Measurements from ENCODE around the gene PDZRN4.

Gene PDZRN4

DNA sequence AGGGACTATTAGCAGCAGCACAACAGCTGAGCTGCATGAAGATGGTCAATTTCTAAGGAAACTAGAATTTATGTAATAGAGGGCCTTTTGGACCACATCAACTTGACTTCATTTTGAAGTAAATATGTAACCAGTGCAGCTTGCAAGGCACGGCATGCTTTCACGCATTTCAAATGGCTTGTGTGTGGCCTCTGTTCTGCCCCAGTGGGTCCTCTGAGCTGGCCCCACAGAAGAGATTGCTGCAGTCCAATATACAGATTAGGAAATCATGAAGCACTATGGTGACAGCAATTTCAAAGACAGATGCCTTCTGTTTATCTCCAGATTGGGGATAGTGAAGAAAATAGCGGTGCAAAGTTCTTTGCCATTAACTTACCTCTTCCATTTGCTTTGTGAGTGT lies 101.4 kb downstream of the PDZRN4 start:
- no peaks in the 10 kb centered on the region for H3K79me2 ChIP-seq (ENCODE audit: insufficient read depth, low read length)
- no peak overlapping the region for H2AFZ ChIP-seq (ENCODE audit: low read depth, low read length, severe bottlenecking)
- no peaks in the 10 kb centered on the region for H3K9me2 ChIP-seq (replicated peaks; ENCODE audit: insufficient read depth, low read length)
- H3K9ac ChIP-seq (ENCODE audit: low read length), result no peak overlapping the region
- H3K36me3 ChIP-seq (ENCODE audit: low read length), result no peaks in the 10 kb centered on the region
- no peaks in the 10 kb centered on the region for H3K9me3 ChIP-seq (ENCODE audit: insufficient read depth, low read length)
- H3K4me2 ChIP-seq (ENCODE audit: low read depth, low read length, poor library complexity, severe bottlenecking), result no peak overlapping the region
- H4K20me1 ChIP-seq (ENCODE audit: low read depth, low read length), result no peaks in the 10 kb centered on the region; the same call in 1 of the 2 replicates
- no peak overlapping the region for H3K4me3 ChIP-seq (ENCODE audit: insufficient read depth, low read length, poor library complexity, severe bottlenecking)
- TF ChIP-seq, protein P1, sequence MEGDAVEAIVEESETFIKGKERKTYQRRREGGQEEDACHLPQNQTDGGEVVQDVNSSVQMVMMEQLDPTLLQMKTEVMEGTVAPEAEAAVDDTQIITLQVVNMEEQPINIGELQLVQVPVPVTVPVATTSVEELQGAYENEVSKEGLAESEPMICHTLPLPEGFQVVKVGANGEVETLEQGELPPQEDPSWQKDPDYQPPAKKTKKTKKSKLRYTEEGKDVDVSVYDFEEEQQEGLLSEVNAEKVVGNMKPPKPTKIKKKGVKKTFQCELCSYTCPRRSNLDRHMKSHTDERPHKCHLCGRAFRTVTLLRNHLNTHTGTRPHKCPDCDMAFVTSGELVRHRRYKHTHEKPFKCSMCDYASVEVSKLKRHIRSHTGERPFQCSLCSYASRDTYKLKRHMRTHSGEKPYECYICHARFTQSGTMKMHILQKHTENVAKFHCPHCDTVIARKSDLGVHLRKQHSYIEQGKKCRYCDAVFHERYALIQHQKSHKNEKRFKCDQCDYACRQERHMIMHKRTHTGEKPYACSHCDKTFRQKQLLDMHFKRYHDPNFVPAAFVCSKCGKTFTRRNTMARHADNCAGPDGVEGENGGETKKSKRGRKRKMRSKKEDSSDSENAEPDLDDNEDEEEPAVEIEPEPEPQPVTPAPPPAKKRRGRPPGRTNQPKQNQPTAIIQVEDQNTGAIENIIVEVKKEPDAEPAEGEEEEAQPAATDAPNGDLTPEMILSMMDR (IDR thresholded peaks at IDR 0.05; ENCODE audit: insufficient read depth, low read length, poor library complexity, severe bottlenecking), result no peak
- no peak overlapping the region for H3K27ac ChIP-seq (ENCODE audit: low read depth, low read length)
- H3F3A ChIP-seq (ENCODE audit: insufficient read depth), result no peaks in the 10 kb centered on the region
- no peaks in the 10 kb centered on the region for H3K27me3 ChIP-seq (ENCODE audit: low read length)

DNA sequence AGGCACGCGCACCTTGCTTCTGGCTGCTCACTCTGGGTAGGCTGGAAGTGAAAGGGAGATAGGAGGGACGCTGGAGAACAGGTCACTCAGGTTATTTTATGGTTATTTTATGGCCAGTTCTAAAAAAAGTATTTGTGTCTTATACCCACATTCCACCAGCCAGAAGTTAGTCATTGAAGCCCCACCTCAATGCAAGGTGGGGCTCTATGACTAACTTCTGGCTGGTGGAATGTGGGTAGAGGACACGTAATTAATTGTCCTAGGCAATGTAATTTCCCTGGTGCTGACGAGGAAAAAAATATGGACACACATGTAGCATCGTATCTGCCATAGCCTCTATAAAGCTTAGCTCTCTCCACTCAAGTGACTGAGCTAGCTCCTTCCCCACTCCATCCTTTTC lies 104.9 kb downstream of the PDZRN4 start:
- no peaks in the 10 kb centered on the region for H3K36me3 ChIP-seq (ENCODE audit: low read length)
- no peak for TF ChIP-seq EZH2phosphoT487 (conservative IDR thresholded peaks at IDR 0.05; ENCODE audit: low read length)
- TF ChIP-seq, protein P1 (IDR thresholded peaks at IDR 0.05; ENCODE audit: insufficient read depth, low read length, poor library complexity, severe bottlenecking), result no peak
- no peaks in the 10 kb centered on the region; the same call in 1 of the 2 replicates for H4K20me1 ChIP-seq (ENCODE audit: low read depth, low read length)
- H3K79me2 ChIP-seq (ENCODE audit: insufficient read depth, low read length), result no peaks in the 10 kb centered on the region
- H3K9me2 ChIP-seq (replicated peaks; ENCODE audit: insufficient read depth, low read length), result no peaks in the 10 kb centered on the region
- H3K27me3 ChIP-seq (ENCODE audit: low read length), result no peaks in the 10 kb centered on the region
- no peak overlapping the region for H3K27ac ChIP-seq (ENCODE audit: low read depth, low read length)
- no peaks in the 10 kb centered on the region for H3F3A ChIP-seq (ENCODE audit: insufficient read depth)
- H2AFZ ChIP-seq (ENCODE audit: low read depth, low read length, severe bottlenecking), result no peak overlapping the region
- no peak overlapping the region for H3K9ac ChIP-seq (ENCODE audit: low read length)
- H3K9me3 ChIP-seq (ENCODE audit: insufficient read depth, low read length), result no peaks in the 10 kb centered on the region
- no peak overlapping the region for H3K4me2 ChIP-seq (ENCODE audit: low read depth, low read length, poor library complexity, severe bottlenecking)
- no peak overlapping the region for H3K4me3 ChIP-seq (ENCODE audit: insufficient read depth, low read length, poor library complexity, severe bottlenecking)

DNA sequence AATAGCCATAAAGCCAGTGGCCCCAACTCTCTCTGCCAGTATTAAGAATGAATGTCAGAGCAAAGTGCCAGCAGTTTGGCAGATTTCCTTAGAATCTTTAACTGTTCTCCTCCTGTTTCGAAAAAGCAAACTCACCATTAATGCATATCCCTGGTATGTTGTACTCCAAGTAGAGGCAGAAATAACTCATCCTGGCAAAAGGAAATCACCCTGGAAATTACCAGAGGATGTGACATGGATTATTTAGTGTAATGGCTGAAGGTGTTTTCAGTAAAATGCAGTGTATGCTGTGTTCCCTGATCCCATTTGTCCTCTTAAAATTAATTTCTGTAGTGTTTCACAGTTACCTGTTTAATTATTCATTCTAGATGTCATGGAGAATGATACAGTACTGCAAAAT lies 105.3 kb downstream of the PDZRN4 start:
- Histone ChIP-seq H3K9me2 (replicated peaks; ENCODE audit: insufficient read depth, low read length) (no peaks in the 10 kb centered on the region), H3K27me3 (ENCODE audit: low read length) (no peaks in the 10 kb centered on the region), H3K79me2 (ENCODE audit: insufficient read depth, low read length) (no peaks in the 10 kb centered on the region), H4K20me1 (ENCODE audit: low read depth, low read length) (no peaks in the 10 kb centered on the region; the same call in 1 of the 2 replicates), H3K4me2 (ENCODE audit: low read depth, low read length, poor library complexity, severe bottlenecking) (no peak overlapping the region), H3K9me3 (ENCODE audit: insufficient read depth, low read length) (no peaks in the 10 kb centered on the region), H3F3A (ENCODE audit: insufficient read depth) (no peaks in the 10 kb centered on the region), H3K36me3 (ENCODE audit: low read length) (no peaks in the 10 kb centered on the region), H3K27ac (ENCODE audit: low read depth, low read length) (no peak overlapping the region), H3K9ac (ENCODE audit: low read length) (no peak overlapping the region), H3K4me3 (ENCODE audit: insufficient read depth, low read length, poor library complexity, severe bottlenecking) (no peak overlapping the region), H2AFZ (ENCODE audit: low read depth, low read length, severe bottlenecking) (no peak overlapping the region)
- TF ChIP-seq, protein P1 (IDR thresholded peaks at IDR 0.05; ENCODE audit: insufficient read depth, low read length, poor library complexity, severe bottlenecking), result no peak
- TF ChIP-seq EZH2phosphoT487 (conservative IDR thresholded peaks at IDR 0.05; ENCODE audit: low read length), result no peak
